EH (cell line): ENCODE results near the gene PRRX2.
"Not testable (repeated sequence)": the region's sequence is repeated elsewhere in the genome, so short reads cannot be mapped to it uniquely, and the experiment has no call there.

ENCODE experiments used
- DNase-seq: peaks from one replicate; pipeline ENCODE4 v3.0.0-alpha.2; 2015; ENCODE audit warnings: low read depth

The PRRX2 gene

DNA sequence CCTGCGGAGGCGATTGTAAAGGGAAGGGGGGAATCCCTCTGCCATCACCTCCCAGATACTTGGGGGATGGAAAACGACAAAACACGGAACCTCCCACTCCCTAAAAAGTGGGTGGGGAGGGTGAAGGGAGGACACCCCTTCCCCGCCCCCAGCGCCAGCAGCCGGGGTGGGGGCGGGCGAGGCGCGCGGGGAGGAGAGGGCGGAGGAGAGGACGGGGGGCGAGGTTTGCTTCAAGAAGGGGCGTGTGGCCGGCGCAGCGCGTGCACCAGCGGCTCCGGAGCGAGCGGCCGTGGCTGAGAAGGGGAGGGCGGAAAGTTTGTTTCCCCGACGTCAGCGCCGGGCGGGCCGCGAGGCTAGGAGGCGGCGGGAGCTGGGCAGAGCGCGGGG, at the start of gene PRRX2:
Gene PRRX2, plus strand, starts transcription at position 259 of the 387 bp plus-strand sequence. CDS start 221 bp downstream, outside the sequence.
- peak; percentile 84 for DNase-seq

DNA sequence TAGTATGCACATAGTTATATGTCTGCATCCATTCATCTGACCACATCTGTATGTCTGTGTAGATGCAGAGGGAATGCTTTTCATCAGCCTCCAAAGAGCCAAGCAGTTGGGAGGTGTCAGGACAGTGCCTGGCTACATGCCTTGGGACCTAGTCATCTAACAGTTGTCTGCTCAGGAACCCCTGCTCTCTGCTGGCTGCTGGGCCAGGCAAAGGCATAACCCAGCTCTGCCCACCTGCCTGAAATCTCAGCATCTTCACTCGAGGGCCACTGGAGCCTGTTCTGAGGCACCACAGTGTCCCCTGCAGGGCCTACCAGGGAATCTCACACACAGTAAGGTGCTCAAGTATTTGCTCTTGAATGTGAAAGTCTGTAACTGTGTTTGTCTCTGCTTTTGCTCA, 48.3 kb upstream of the PRRX2 start:
- DNase-seq = peak; percentile 89

DNA sequence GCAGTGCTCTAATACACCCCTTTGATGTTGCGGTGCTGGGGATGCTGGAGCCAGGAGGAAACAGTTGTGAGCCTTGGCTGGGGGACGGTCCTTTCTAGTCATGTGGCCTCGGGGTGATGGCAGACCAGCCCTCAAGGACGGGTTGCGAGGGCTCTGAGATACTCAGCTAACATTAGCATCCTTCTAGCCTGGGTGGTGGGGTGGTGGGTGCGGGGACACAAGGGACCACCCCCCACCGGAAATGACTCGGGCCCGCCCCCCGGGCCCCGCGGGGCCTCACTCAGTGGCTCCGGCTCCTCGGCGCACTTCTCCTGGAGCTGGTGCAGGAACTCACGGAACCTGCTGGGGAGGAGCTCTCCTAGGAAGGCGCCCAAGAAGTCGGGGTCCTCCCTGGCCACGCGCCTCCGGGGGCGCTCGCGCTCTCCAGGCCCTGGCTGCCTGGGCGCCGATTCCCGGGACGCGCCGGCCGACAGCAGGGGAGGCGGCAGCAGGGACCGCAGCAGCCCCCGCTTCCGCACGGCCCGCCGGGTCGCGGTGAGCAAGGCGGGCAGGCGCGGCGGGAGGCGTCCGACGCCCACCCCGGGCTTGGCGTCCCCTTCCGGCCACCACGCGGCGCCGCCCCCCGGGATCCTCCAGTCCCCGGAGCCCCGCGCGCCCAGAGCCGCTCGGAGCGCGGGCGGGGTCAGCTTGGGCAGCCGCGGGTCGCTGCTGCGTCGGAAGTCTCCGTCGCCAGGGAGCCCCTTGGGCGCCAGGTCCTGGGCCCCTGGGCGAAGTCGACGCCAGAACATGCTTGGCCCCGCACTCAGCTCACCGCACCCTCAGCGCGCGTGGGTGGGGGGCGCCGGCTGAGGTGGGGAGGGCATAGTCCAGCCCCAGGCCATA, 45.4 kb upstream of the PRRX2 start:
- peak; percentile 51 for DNase-seq

DNA sequence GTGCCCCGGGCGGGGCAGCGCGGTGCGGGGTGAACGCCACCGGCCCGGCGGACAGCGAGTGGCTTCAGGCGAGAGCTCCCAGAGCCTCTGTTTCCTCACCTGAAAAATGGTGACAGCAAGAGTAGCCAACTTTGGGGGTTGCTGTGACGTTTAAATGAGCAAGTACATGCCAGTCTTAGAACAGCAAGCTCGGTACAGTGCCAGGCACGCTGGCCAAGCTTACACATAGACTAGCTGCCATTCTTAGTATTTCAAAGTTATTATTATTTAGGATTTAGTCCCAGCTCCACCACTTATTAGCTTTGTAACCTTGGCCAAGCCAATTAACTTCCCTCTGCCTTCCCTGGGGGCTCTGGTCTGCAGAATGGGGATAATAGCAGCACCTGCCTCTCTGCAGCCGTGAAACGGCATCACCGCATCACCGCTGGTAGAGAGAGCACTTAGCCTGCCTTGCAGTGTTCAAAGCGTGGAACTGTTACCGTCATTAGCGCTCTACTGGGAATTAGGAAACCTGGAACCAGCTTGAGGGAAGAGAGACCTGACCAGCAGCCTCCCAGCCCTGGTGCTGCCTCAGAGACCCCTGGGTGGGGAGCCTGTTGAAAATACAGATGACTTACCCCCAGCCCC, 44.7 kb upstream of the PRRX2 start, which contains the start of gene C9orf50:
Gene C9orf50, minus strand, starts transcription at position 433 of the 627 bp plus-strand sequence. CDS start 527 bp downstream, outside the sequence.
- DNase-seq = no peak

DNA sequence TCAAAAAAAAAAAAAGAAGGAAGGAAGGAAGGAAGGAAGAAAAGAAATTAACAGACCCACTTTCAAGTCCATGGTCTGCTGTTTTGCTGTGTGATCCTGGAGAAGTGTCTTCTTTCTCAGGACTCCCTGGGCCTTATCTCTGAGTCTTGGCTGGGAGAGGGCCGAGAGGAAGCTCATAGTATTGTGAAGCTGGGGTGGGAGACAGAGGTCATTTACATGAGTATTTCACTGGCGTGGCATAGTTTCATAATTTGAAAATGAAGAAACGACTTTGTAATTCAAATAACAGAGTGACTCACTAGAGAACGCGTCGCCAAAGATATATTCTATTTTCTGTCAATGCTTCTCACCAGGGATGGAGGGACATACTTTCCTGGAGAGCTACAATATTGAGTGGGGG, 42.1 kb upstream of the PRRX2 start:
- DNase-seq = peak; percentile 60

DNA sequence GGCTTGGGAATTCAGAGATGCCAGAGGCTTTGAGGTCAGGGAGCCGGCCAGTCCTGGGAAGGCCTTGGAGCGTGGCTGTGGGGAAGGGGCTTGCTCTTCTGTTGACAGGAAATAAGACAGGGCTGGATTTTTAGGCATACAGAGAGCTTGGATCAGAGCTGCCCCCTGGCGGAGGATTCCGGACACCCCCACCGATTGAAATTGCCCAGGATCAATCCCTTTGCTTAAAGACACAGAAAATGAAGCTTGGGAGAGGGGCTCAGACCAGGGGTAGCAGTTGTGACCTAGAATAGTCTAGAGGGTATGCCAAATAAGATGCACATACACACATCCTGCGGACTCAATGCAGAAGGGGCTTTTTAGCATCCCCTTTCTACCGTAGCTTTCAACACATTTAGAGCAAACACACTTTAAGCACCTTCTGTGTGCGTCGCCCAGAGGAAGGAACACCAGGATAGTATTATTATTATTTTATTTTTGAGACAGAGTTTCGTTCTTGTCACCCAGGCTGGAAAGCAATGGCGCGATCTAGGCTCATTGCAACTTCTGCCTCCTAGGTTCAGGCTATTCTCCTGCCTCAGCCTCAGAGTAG, 41.2 kb upstream of the PRRX2 start:
- DNase-seq = peak; percentile 61

DNA sequence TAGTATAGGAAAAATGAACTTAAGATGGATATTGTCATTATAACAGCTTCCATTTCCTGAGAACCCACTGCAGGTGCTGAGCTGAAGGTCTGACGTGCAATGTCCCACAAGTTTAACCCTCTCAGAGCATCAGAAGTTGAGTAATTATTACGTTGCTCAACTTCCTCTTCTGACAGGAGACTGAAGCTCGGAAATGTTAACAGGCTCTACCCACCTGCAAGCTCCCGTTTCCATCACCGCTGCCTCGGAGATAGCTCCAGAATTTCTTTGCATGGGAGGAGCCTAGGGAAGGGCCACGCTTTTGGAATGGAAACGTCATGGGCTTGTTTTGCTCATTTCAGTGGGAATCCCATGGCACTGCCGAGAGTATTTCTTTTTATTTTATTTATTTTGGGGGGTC, 40.5 kb upstream of the PRRX2 start:
- DNase-seq = no peak

DNA sequence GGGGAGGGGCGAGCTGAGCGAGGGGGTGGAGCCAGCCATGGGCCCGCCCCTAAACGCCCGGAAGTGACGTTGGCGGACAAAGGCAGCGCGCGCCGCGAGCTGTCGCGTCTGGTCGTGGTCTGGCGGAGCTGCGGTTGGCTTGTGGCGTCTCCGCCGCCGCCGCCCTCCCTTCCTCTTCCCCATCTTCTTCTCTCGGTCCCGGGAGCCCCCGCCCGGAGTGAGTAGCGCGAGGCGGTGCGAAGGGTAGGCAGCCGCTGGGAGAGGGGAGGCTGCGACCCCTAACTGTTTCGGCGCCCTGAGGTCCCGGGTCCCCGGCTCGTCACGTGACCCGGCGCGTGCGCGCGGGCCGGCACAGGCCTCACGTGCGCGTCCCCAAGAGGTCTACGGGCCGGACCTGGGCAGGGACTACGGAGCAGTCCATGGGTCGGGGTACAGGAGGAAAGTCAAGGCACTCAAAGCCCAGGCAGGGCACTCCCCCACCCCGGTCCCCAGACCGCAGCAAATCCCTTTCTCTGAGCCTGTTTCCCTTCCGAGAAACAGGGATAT, 39.3 kb upstream of the PRRX2 start, which contains the start of gene NTMT1:
Gene NTMT1, plus strand, starts transcription at position 85 of the 546 bp plus-strand sequence. CDS start 6,541 bp downstream, outside the sequence.
- peak; percentile 84 for DNase-seq

DNA sequence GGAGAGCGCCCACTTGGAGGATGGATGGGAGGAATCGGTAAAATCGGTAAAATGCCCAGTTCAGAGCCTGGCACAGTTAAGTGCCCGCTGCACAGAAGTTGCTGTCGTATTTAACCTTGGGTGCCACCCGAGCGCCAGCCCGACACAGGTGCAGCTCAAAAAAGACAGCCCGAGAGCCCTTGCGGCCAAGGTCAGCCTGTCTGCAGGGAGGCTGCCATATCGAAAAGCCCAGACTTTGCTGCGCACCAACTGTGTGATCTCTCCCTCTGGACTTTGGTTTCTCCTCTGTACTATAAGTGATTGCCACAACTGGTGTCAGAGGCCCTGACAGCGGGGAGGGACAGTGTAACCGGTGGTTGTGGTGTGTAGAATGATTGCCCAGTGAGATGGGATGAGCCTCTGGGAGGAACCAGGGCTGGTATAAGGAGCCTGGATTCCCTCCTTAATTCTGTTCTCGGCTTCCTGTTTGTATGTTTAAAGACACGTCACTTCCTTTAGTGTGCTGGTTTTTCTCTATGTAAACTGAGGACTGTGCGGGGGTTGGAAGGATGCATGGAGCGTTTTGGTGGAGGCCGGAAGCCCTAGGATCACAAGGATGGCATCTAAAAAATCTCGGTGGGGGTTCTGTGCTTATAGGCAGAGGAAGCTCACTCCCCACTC, 38.7 kb upstream of the PRRX2 start:
- peak; percentile 98 for DNase-seq

DNA sequence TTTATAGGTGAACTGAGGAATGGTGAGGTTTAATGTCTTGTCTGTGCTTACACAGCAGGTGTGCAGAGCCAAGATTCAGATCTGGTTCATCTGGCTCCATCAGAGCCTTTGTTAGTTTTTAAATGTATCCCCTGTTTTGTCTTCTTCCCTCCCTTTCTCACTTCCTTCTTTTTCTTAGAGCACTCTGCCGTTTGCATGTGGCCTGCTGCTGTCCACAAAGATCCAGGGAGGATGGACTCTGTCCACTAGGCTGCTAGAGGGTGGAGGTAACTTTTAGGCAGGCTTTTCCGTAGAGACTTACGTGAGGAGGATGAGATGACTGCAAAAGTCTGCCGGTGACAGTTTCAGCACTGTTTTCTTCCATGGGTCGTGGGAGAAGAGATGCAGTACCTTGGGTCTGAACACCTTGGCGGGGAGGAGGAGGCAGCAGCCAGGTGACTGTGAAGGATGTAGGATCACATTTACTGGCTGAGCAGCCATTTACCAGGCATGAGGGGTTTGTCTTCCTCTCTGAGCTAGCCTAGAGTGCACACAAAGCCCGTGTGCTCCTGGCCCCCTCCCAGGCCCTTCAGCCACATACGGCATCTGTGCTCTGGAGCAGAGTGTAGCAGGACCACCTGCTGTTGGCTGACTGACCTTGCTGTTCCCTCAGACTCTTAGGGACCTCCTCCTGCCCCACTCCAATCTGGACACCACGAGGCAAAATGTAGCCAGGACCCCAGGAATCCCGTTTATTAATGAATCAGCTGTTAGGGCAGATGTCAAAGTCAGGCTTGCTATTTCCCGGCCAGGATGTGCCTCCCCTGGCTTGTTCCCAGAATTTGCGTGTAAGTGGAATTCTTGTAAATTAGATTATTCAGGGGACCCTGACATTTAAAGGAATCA, 37.6 kb upstream of the PRRX2 start:
- DNase-seq = peak; percentile 84

DNA sequence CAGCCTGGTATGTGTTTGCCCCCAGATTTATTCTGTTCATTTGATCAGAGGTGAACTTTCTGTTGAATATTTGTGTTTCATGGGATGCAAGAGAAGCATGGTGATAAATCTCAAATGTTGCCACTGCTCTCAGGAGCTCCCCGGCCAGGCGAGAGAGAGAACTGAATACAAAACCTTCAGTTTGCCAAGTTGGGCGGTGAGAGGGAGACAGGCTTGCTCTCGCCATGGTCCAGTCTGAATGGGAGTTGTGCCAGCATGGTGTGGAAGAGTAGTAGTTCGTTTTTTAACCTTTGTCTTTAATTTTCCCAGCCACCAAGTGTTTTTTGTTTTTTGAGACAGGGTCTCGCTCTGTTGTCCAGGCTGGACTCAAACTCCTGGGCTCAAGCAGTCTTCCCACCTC, 36.7 kb upstream of the PRRX2 start:
- DNase-seq = no peak

DNA sequence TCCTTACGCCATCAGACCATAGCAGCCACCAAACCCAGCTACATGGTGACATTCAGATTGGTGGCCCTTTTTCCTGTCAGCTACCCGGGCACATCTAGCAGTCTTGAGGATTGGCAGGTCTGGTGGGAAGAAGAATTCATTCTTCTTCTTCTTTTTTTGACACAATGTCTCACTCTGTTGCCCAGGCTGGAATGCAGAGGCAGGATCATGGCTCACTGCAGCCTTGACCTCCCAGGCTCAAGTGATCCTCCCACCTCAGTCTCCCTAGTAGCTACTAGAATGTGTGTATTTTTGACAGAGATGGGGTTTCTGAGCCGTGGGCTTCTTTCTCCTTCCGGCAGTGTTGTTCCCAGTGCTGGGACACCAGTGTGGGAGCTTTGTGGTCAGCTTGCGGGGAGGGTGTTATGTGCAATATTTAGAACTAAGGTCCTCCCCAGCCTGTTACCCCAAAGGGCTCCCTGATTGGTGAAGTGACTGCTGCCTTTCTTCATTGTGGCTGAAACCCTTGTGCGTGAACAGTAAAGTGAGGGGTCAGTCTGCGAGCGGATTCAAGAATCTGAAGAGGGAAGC, 36.1 kb upstream of the PRRX2 start:
- no peak for DNase-seq

DNA sequence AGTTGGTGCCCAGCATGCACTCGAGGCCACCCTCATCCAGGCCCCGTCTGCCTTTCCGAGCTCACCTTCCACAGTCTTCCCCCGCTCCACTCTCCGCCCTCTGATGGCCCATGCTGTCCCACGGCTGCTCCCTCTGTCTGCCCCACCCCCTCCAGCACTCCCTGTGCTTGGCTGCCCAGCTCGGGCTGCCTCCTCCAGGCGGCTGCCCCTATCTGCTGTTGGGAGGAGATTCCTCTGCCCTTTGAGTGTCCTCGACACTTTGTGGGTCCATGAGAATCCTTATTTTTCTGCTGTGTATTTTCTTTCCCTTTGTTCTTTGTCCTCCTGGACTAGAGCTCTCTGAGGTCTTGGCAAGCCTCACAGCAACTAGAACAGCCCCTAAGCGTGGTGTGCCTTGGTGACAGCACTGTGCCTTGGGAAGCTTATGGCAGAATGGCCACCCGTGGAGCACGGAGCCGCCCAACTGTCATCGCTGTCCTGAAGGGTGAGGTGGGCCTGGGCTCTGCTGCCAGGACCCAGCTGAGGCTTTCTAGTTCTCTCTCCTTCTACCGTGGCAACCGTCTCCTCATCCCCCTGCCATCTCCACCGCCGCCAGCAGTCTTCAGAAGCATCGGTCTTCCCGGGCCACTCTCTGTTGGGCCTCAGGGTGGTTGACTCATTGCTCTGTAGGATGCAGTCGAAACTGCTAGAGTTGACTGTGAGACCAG, 34.3 kb upstream of the PRRX2 start:
- peak; percentile 67 for DNase-seq

DNA sequence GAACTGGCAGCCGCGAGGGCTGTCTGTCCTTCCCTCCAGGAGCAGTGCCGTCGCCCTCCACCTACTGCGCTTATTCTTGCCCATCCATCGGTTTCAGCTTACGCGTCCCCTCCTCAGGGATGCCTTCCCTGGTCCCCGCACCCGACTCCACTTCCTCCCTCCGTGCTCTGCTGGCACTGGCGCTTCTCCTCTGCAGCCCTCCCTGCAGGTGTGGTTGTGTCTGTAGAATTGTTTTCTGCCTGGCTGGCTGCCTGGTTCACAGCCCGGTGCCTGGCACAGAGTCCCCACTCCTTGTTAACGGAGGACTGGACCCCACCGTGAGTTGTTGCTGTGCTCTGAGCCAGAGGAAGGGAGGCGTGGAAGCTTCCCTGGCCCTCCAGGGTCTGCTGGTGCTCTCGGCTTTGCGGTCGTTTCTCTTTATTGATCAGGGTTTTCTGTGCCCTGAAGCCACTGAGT, 33.7 kb upstream of the PRRX2 start:
- DNase-seq = no peak

DNA sequence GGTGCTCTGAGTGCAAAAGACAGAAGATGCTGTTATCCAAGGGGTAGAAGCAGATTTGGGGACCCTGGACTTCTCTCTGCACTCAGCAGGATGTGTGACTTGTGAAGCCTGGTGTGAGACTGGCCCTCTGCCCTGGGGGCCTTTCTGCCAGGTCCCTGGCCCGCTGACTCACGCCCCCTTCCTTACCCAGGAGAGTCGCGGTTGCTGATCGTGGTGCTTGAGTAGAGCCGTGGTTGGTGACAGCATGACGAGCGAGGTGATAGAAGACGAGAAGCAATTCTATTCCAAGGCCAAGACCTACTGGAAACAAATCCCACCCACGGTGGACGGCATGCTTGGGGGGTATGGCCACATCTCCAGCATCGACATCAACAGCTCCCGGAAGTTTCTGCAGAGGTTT, 33.0 kb upstream of the PRRX2 start:
- peak; percentile 44 for DNase-seq

DNA sequence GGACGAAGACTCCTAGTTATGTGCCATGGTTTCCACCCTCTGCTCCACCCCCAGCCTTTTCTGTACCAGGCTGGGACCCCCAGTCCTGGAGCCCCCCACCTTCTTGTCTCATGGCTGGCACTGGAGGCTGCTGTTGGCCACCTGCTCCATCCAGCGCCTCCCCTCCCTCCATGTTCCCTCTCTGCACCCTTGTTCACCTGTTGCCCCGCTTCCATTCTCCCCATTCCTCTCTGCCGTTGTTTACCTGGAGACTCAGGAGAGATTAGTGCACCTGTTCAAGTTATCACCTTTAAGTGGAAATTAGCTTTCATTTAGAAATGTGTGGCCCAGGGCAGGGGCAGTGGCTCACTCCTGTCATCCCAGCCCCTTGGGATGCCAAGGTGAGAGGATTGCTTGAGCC, 32.2 kb upstream of the PRRX2 start:
- DNase-seq = no peak

DNA sequence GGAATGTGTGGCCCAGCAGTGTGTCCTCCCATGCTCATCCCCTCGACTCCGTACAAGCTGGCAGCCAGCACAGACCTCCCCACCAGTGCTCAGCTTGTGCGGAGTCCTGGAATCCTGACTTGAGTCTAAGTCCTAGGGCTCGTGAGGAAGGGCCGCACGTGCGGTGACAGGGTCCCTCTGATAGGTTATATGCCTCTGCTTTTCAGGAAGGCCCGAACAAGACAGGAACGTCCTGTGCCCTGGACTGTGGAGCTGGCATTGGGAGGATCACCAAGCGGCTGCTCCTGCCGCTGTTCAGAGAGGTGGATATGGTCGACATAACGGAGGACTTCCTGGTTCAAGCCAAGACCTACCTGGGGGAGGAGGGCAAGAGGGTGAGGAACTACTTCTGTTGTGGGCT, 31.6 kb upstream of the PRRX2 start:
- no peak for DNase-seq

DNA sequence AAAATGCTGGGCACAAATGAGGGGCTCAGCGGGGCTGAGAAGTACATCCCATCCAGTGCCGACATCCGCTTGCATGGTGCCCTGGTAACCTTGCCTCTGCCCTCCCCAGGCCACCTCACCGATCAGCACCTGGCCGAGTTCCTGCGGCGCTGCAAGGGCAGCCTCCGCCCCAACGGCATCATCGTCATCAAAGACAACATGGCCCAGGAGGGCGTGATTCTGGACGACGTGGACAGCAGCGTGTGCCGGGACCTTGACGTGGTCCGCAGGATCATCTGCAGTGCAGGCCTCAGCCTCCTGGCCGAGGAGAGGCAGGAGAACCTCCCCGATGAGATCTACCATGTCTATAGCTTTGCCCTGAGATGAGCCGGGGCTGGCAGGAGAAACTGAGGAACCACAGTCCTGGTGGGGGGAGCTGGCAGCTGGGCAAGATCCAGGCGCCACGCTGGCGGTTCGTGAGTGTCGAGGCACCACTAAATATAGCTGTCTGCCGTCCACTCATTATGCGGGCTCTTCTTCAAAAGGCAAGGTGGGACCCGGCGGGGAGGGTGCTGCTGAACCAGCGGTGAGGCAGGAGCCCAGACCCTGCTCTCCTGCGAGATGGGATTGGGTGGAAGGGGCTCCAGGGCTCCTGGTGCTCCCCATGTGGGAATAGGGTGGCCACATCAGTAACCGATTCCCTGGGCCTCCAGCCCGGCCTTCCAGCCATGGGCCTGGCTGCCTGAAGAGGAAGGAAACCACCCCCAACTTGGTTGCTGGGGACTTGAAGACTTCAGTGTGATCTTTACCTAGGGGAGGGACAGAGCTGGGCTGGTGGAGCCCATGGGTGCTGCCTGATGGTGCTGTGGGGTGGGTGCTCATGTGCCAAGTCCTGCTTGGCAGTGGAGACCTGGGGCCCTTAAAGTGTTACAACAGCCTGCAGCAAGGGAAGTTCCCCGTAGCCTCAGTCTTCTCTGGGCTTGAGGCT, 30.1 kb upstream of the PRRX2 start:
- no peak for DNase-seq

DNA sequence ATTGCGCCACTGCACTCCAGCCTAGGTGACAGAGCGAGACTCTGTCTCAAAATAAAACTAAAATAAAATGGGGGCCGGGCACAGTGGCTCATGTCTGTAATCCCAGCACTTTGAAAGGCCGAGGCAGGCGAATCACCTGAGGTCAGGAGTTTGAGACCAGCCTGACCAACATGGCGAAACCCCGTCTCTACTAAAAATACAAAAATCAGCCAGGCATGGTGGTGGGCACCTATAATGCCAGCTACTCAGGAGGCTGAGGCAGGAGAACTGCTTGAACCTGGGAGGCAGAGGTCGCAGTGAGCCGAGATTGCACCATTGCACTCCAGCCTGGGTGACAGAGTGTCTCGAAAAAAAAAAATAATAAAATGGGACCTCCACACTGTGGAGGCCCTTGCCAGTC, 29.1 kb upstream of the PRRX2 start:
- not testable (repeated sequence) for DNase-seq
